ENCODE results near the gene AGXT. TPM values are rescaled to one million over a fixed set of nuclear protein-coding genes. Genes with fewer than 3 reads are reported as not detected.

Gene AGXT
- total RNA-seq, 3 donors from 2014 or later, result under 0.01 TPM; not detected in 2

GRCh38 chr2:240906911-240907590 lies 38.4 kb downstream of the AGXT start:
- intact Hi-C loops (cut with DNase I; ENCODE audit: low total_unique reads), result no loop called here
- no peak for DNase-seq (ENCODE audit: low spot score in 2 of 2)
- no peak overlapping the region for H3K4me3 ChIP-seq

GRCh38 chr2:240909216-240909974 lies 40.8 kb downstream of the AGXT start:
- Histone ChIP-seq H3K27ac (no peak overlapping the region), H3K36me3 (no peaks in the 10 kb centered on the region), H3K27me3 (peaks cover 0 to 10% of the 10 kb centered on the region in 2 donors), H3K4me1 (peaks cover 4 to 13% of the 10 kb centered on the region in 2 donors), H3K4me3 (no peak overlapping the region), H3K9me3 (no peaks in the 10 kb centered on the region)
- intact Hi-C loops (cut with DNase I; ENCODE audit: low total_unique reads), result no loop called here
- no peak for DNase-seq (ENCODE audit: low spot score in 2 of 2)
- no peak for TF ChIP-seq POLR2A (IDR thresholded peaks at IDR 0.05)
- TF ChIP-seq POLR2AphosphoS5 (IDR thresholded peaks at IDR 0.05), result no peak

More at GRCh38 chr2:240906911-240907590, 38.4 kb downstream of the AGXT start:
- H3K9me3 ChIP-seq, result no peaks in the 10 kb centered on the region
- H3K36me3 ChIP-seq, result no peaks in the 10 kb centered on the region
- H3K4me1 ChIP-seq, result no peaks in the 10 kb centered on the region
- TF ChIP-seq CTCF (IDR thresholded peaks at IDR 0.05) (no peak), POLR2A (IDR thresholded peaks at IDR 0.05) (no peak), POLR2AphosphoS5 (IDR thresholded peaks at IDR 0.05) (no peak)
- H3K27ac ChIP-seq, result no peak overlapping the region
- peaks cover 0 to 10% of the 10 kb centered on the region in 2 donors for H3K27me3 ChIP-seq

GRCh38 chr2:240911641-240912265 lies 43.1 kb downstream of the AGXT start:
- Histone ChIP-seq H3K4me3 (no peak overlapping the region), H3K4me1 (peaks cover 6 to 19% of the 10 kb centered on the region in 2 donors), H3K27ac (no peak overlapping the region), H3K9me3 (no peaks in the 10 kb centered on the region), H3K36me3 (no peaks in the 10 kb centered on the region), H3K27me3 (peaks cover 0 to 9% of the 10 kb centered on the region in 2 donors)
- TF ChIP-seq CTCF (IDR thresholded peaks at IDR 0.05), result no peak
- TF ChIP-seq POLR2AphosphoS5 (IDR thresholded peaks at IDR 0.05), result no peak
- no peak for DNase-seq (ENCODE audit: low spot score in 2 of 2)
- intact Hi-C loops (cut with DNase I; ENCODE audit: low total_unique reads), result loop anchor here (10.0 kb wide), 1 partner anchor 83 kb away; the partner anchor contains the start of gene SNED1

- TF ChIP-seq POLR2A (IDR thresholded peaks at IDR 0.05) (no peak), POLR2AphosphoS5 (IDR thresholded peaks at IDR 0.05) (no peak), CTCF (IDR thresholded peaks at IDR 0.05) (no peak)
- Histone ChIP-seq H3K27ac (peak overlapping the region; percentile 30 to 44), H3K27me3 (peaks cover 0 to 5% of the 10 kb centered on the region in 2 donors), H3K4me1 (peaks cover 8 to 19% of the 10 kb centered on the region in 2 donors), H3K4me3 (no peak overlapping the region), H3K9me3 (no peaks in the 10 kb centered on the region), H3K36me3 (no peaks in the 10 kb centered on the region)
- no peak for DNase-seq (ENCODE audit: low spot score in 2 of 2)
- intact Hi-C loops (cut with DNase I; ENCODE audit: low total_unique reads), result loop anchor here (10.0 kb wide), 1 partner anchor 82 kb away; the partner anchor contains the start of gene SNED1
Observed at GRCh38 chr2:240912878-240913809, 44.5 kb downstream of the AGXT start.
